Lower lobe of right lung (tissue), 2 donors: ENCODE results near the gene OBSCN. TPM values are rescaled to one million over a fixed set of nuclear protein-coding genes. Genes with fewer than 3 reads are reported as not detected.

Source experiments
- ATAC-seq, 2 donors: fragments of 200-7000 bp; cut with Tn5 transposase; one replicate each; pipeline ENCODE4 v1.9.1; 2020 to 2022; ENCODE audit warnings: mild to moderate bottlenecking in 2 of 2, moderate library complexity in 2 of 2
- DNase-seq: peaks from one replicate; pipeline ENCODE4 v3.0.0-alpha.2; 2020
- H3K27ac ChIP-seq: fragments of 200-600 bp; one replicate; pipeline ENCODE4 v1.8.0; 2022
- H3K27me3 ChIP-seq: fragments of 200-600 bp; one replicate; pipeline ENCODE4 v1.8.0; 2022; ENCODE audit warnings: low read depth
- H3K36me3 ChIP-seq: fragments of 200-600 bp; one replicate; pipeline ENCODE4 v1.8.0; 2022; ENCODE audit warnings: mild to moderate bottlenecking
- H3K4me1 ChIP-seq: fragments of 200-600 bp; one replicate; pipeline ENCODE4 v1.8.0; 2022
- H3K4me3 ChIP-seq: fragments of 200-600 bp; one replicate; pipeline ENCODE4 v1.8.0; 2022; ENCODE audit warnings: mild to moderate bottlenecking
- H3K9me3 ChIP-seq: fragments of 200-600 bp; one replicate; pipeline ENCODE4 v1.8.0; 2022
- intact Hi-C: fragments of 100-400 bp; cut with DNase I; formaldehyde crosslinking; loops from one replicate; pipeline ENCODE4 v1.11.0; 2022
- total RNA-seq: library from RNA; stranded (reverse); fragmentation: NEBNext Ultra II Directional; extraction: Animal tissue kit (Norgen Biotek cat#: 25700); gene quantifications from one replicate; pipeline ENCODE4 v1.2.1, GENCODE V29; 2021
- TF ChIP-seq, protein P1 (sequence below): fragments of 200-600 bp; IDR thresholded peaks from one replicate; pipeline ENCODE4 v1.8.0; 2022; ENCODE audit warnings: antibody characterized with exemption, mild to moderate bottlenecking
- donor health status: DM: no; HTN: yes; CAD: no; lungs with severe emphysema.

The OBSCN gene
- total RNA-seq, 1 donor from 2014 or later, result 35.6 TPM

DNA sequence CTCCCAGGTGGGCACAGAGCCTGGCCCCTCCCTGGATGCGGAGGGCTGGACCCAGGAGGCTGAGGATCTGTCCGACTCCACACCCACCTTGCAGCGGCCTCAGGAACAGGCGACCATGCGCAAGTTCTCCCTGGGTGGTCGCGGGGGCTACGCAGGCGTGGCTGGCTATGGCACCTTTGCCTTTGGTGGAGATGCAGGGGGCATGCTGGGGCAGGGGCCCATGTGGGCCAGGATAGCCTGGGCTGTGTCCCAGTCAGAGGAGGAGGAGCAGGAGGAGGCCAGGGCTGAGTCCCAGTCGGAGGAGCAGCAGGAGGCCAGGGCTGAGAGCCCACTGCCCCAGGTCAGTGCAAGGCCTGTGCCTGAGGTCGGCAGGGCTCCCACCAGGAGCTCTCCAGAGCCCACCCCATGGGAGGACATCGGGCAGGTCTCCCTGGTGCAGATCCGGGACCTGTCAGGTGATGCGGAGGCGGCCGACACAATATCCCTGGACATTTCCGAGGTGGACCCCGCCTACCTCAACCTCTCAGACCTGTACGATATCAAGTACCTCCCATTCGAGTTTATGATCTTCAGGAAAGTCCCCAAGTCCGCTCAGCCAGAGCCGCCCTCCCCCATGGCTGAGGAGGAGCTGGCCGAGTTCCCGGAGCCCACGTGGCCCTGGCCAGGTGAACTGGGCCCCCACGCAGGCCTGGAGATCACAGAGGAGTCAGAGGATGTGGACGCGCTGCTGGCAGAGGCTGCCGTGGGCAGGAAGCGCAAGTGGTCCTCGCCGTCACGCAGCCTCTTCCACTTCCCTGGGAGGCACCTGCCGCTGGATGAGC lies 164.5 kb downstream of the OBSCN start:
- TF ChIP-seq, protein P1, sequence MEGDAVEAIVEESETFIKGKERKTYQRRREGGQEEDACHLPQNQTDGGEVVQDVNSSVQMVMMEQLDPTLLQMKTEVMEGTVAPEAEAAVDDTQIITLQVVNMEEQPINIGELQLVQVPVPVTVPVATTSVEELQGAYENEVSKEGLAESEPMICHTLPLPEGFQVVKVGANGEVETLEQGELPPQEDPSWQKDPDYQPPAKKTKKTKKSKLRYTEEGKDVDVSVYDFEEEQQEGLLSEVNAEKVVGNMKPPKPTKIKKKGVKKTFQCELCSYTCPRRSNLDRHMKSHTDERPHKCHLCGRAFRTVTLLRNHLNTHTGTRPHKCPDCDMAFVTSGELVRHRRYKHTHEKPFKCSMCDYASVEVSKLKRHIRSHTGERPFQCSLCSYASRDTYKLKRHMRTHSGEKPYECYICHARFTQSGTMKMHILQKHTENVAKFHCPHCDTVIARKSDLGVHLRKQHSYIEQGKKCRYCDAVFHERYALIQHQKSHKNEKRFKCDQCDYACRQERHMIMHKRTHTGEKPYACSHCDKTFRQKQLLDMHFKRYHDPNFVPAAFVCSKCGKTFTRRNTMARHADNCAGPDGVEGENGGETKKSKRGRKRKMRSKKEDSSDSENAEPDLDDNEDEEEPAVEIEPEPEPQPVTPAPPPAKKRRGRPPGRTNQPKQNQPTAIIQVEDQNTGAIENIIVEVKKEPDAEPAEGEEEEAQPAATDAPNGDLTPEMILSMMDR, result no peak
- no peaks in the 10 kb centered on the region for H3K9me3 ChIP-seq
- intact Hi-C loops, result no loop called here
- peak; percentile 13 to 52 for ATAC-seq
- DNase-seq, result peak; percentile 52
- no peaks in the 10 kb centered on the region for H3K36me3 ChIP-seq
- no peaks in the 10 kb centered on the region for H3K27me3 ChIP-seq
- no peaks in the 10 kb centered on the region for H3K4me1 ChIP-seq
- no peak overlapping the region for H3K4me3 ChIP-seq
- H3K27ac ChIP-seq, result no peak overlapping the region

GRCh38 chr1:228373004-228373680 lies 165.3 kb downstream of the OBSCN start:
- H3K27me3 ChIP-seq, result no peaks in the 10 kb centered on the region
- H3K36me3 ChIP-seq, result no peaks in the 10 kb centered on the region
- H3K4me1 ChIP-seq, result no peaks in the 10 kb centered on the region
- DNase-seq (no peak), ATAC-seq (no peak)
- H3K27ac ChIP-seq, result no peak overlapping the region
- no peaks in the 10 kb centered on the region for H3K9me3 ChIP-seq
- intact Hi-C loops, result no loop called here
- TF ChIP-seq, protein P1, result no peak
- no peak overlapping the region for H3K4me3 ChIP-seq

DNA sequence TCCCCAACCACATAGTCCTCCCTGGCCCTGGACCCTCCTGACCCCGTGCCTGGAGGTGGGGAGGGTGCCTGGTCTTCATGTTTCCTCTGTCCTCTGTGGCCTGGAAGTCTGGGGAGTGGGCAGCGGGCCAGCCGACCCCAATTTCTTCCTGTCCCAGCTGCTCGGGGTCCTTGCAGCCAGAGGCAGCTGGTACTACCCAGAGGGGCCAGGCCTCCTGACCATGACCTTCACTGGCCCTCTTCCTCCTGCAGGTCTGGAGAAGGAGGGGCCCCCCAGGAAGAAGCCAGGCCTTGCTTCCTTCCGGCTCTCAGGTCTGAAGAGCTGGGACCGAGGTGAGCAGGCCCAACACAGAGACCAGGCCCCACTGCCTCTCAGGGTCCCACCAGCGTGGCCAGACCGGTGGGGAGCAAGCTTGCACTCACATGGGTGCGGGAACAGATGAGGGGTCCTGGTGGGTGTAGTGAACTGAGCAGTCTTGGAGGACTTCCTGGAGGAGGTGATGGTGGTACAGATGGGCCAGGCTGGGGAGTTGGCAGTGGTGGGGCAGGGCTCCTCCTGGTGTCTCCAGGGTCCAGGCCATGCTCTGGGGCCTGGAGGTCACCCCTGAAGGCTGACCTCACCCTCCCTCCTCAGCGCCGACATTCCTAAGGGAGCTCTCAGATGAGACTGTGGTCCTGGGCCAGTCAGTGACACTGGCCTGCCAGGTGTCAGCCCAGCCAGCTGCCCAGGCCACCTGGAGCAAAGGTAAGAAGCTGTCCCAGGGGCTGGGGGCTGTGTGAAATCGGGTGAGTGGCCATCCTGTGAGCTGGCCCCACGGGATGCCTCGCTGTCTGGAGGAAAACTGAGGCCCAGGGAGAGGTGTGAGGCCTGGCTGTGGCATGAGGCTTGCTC lies 166.1 kb downstream of the OBSCN start:
- TF ChIP-seq, protein P1, result no peak
- H3K4me3 ChIP-seq, result no peak overlapping the region
- no peaks in the 10 kb centered on the region for H3K36me3 ChIP-seq
- no peaks in the 10 kb centered on the region for H3K9me3 ChIP-seq
- ATAC-seq, result no peak
- intact Hi-C loops, result no loop called here
- H3K27ac ChIP-seq, result peak overlapping the region; percentile 24
- H3K27me3 ChIP-seq, result peaks cover 5% of the 10 kb centered on the region
- H3K4me1 ChIP-seq, result peaks cover 3% of the 10 kb centered on the region
- peak; percentile 45 for DNase-seq

DNA sequence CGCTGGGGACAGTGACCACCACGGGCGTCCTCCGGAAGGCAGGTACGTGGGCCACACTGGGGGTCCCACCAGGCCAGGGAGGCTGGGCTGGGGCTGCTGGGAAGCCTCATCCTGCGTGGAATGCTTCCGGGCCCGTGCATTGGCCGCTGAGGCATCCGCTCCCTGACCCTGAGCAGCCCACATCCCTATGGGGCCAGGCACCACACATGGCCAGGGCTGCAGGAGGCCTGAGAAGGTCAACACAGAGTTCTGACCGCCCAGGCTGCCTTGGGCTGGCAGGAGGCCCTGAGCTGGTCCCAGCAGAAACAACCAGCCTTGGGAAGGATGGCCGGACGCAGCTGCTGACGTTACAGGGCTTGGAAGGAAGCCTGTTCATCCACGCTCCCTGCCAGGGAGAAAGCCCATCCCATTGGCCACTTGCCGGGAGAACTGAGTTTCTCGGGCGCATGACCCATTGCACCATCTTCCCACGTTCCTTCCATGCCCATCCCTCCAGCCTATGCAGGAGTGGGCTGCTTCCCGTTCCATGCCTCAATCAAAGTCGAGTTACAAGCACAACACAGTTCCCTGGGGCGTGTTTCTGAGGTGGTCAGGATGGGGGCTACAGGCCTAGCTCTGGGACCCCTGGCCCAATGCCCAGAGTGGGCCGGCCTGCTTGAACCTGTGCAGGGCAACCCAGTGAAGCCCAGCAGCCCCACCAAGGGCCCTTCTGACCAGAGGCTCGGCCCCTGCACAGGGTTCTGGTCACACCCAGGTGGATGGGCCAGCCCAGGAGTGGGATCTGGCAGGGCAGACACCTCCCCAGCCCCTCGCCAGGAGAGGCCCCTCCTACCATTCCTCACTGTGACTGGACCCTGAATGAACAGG lies 167.1 kb downstream of the OBSCN start:
- ATAC-seq (peak in 1 of 2 donors; percentile 14), DNase-seq (peak; percentile 57)
- TF ChIP-seq, protein P1, result no peak
- Histone ChIP-seq H3K4me1 (peaks cover 11% of the 10 kb centered on the region), H3K9me3 (no peaks in the 10 kb centered on the region), H3K4me3 (no peak overlapping the region), H3K27ac (peak overlapping the region; percentile 24), H3K36me3 (no peaks in the 10 kb centered on the region), H3K27me3 (peaks cover 7% of the 10 kb centered on the region)
- intact Hi-C loops, result no loop called here
